Heart left ventricle (tissue), 13 donors: ENCODE data around the gene MRPL45.

Experiments
- CTCF ChIP-seq, 12 donors: fragments of 200-600 bp; sonication (generic) in 4 of 12; IDR thresholded peaks; one replicate each; pipeline versions ENCODE4 v1.5.0 to v1.8.0; 2018 to 2022; ENCODE audit warnings: antibody characterized with exemption in 12 of 12, mild to moderate bottlenecking in 5 of 12
- POLR2A ChIP-seq, 2 donors: fragments of 450-650 bp; IDR thresholded peaks; one replicate each; pipeline ENCODE4 v1.6.1; 2017; ENCODE audit warnings: antibody characterized with exemption in 2 of 2, mild to moderate bottlenecking in 2 of 2, moderate library complexity in 2 of 2
- donor health status: ischemic (EF 13 %, LVEDD 7.1; RV severe dilation, severe dysfunction).
- donor health status: DM: no; HTN: yes; CAD: no.
- donor health status: DM: no; HTN: no; CAD: no.
- donor health status: ischemic (EF 25% LVEDD 6.9; RV normal size, moderate dysfunction).
- donor health status: ischemic (EF 25% LVEDD 5.7; RV mildly dilated, moderate dysfunction).
- donor health status: ischemic (EF 35%, LVEDD 5.7; RV mildly dilated, moderate dysfunction).
- donor health status: nonischemic (EF 11% LVEDD 7.7; RV severe dilation, severe dysfunction).
- donor health status: DM: yes; HTN: yes; CAD: no.
- donor health status: PGD.
- donor health status: ischemic (EF 29% LVEDD 5.4; RV normal size, mild dysfunction).
- donor health status: nonischemic (EF 23%, LVEDD 6.1; RV moderate dilation, normal function).

GRCh38 chr17:38317081-38317480, 20.1 kb downstream of the MRPL45 start:
- no peak for TF ChIP-seq CTCF (IDR thresholded peaks at IDR 0.05)
- TF ChIP-seq POLR2A (IDR thresholded peaks at IDR 0.05), result no peak
